Fibroblast of lung (primary cell): ENCODE data around the gene BDH1. TPM values are rescaled to one million over a fixed set of nuclear protein-coding genes. Genes with fewer than 3 reads are reported as not detected.

Experiments
- DNase-seq, 2 donors: peaks; one replicate each; pipeline versions ENCODE4 v3.0.0 to v3.0.0-alpha.2; 2010; ENCODE audit warnings: low read depth in 2 of 2
- H2AFZ ChIP-seq: 2 replicates; pipeline ENCODE4 v1.5.1; 2012; ENCODE audit warnings: low read length, control low read depth, inconsistent platforms
- H3K27ac ChIP-seq: 2 replicates; pipeline ENCODE4 v1.5.1; 2011; ENCODE audit warnings: low read length, control low read depth; ENCODE audit not compliant: insufficient read depth
- H3K27me3 ChIP-seq: 2 replicates; pipeline ENCODE4 v1.5.1; 2011; ENCODE audit warnings: mild to moderate bottlenecking, low read length; ENCODE audit not compliant: control insufficient read depth, insufficient read depth
- H3K36me3 ChIP-seq: 2 replicates; pipeline ENCODE4 v1.5.1; 2011; ENCODE audit warnings: low read length; ENCODE audit not compliant: control insufficient read depth, insufficient read depth
- H3K4me1 ChIP-seq: 2 replicates; pipeline ENCODE4 v1.5.1; 2011; ENCODE audit warnings: low read length; ENCODE audit not compliant: control insufficient read depth, insufficient read depth; ENCODE audit errors: extremely low read depth
- H3K4me2 ChIP-seq: 2 replicates; pipeline ENCODE4 v1.5.1; 2011; ENCODE audit warnings: low read length, control low read depth; ENCODE audit not compliant: insufficient read depth; ENCODE audit errors: extremely low read depth
- H3K4me3 ChIP-seq, 4 experiments: fragments of 200-600 bp in 1 of 4; sonication (generic) in 1 of 4; replicated peaks in 1 of 4; 2 replicates each; pipeline ENCODE4 v1.5.1; 2011 to 2016; ENCODE audit warnings: low read length in 4 of 4, low read depth in 3 of 4, mild to moderate bottlenecking in 3 of 4, control low read depth in 2 of 4, inconsistent platforms in 1 of 4, mixed read lengths in 1 of 4; ENCODE audit not compliant: insufficient read depth in 1 of 4; ENCODE audit errors: control extremely low read depth in 1 of 4
- H3K79me2 ChIP-seq: 2 replicates; pipeline ENCODE4 v1.5.1; 2012; ENCODE audit warnings: mild to moderate bottlenecking, low read length, inconsistent platforms; ENCODE audit not compliant: control insufficient read depth, insufficient read depth
- H3K9ac ChIP-seq: 2 replicates; pipeline ENCODE4 v1.5.1; 2011; ENCODE audit warnings: mild to moderate bottlenecking, low read length, control low read depth; ENCODE audit not compliant: insufficient read depth
- H3K9me3 ChIP-seq: 2 replicates; pipeline ENCODE4 v1.5.1; 2012; ENCODE audit warnings: low read depth, low read length; ENCODE audit not compliant: control insufficient read depth, insufficient read depth
- H4K20me1 ChIP-seq: 2 replicates; pipeline ENCODE4 v1.5.1; 2011; ENCODE audit warnings: low read length; ENCODE audit not compliant: control insufficient read depth, insufficient read depth; ENCODE audit errors: extremely low read depth
- EZH2 ChIP-seq: IDR thresholded peaks from 2 replicates; pipeline ENCODE4 v1.5.1; 2012; ENCODE audit warnings: low read length, control low read depth, mild to moderate bottlenecking; ENCODE audit errors: missing control alignments
- polyA plus RNA-seq, 2 donors: library from polyadenylated mRNA; depleted of rRNA in 1 of 2; stranded (reverse) in 1 of 2; unstranded in 1 of 2; fragments of >200 nt; gene quantifications; 2 replicates each; pipeline ENCODE4 v1.2.1, GENCODE V29; 2011 to 2012; ENCODE audit warnings: missing spikeins in 1 of 2
- total RNA-seq: library from RNA; depleted of rRNA; stranded (reverse); fragments of >200 nt; gene quantifications from 2 replicates; pipeline ENCODE4 v1.2.1, GENCODE V29; 2014
- TF ChIP-seq, protein P1 (sequence below), 2 donors: IDR thresholded peaks in 1 of 2; conservative IDR thresholded peaks in 1 of 2; 1 replicate in 1 of 2; 2 replicates in 1 of 2; pipeline ENCODE4 v1.5.1; 2011 to 2012; ENCODE audit warnings: low read length in 2 of 2, control low read depth in 1 of 2, inconsistent platforms in 1 of 2, low read depth in 1 of 2, mild to moderate bottlenecking in 1 of 2

Gene BDH1
- total and polyA plus RNA-seq, 2 donors (not counting 1 experiment from before 2014, with no cell fraction given), result 0.66 to 3.1 TPM

DNA sequence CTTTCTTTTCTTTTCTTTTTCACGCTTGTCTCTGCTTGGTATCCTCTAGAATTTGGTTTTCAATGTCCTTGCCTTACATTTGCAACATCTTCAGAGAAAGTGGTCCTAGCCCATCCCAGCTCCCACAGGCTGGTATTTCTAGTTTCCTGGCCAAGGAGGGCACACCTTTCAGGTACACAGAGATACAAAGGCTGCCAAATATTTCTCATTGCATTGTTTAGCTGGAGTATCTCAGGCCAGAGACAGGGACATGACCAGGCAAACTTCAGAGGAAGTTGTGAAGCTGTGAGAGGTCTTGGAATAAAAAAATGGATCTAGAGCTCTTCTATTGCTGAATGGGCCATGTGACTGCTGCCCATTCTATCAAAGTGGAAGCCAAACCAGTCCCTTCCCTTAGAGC, 68.9 kb downstream of the BDH1 start:
- Histone ChIP-seq H4K20me1 (no peaks in the 10 kb centered on the region), H3K9ac (no peak overlapping the region), H3K4me1 (peaks cover 7% of the 10 kb centered on the region), H3K4me2 (no peak overlapping the region), H3K27me3 (peaks cover 2% of the 10 kb centered on the region), H3K79me2 (no peaks in the 10 kb centered on the region), H3K4me3 (no peak overlapping the region), H3K9me3 (no peaks in the 10 kb centered on the region), H3K36me3 (no peaks in the 10 kb centered on the region), H2AFZ (no peak overlapping the region), H3K27ac (no peak overlapping the region)
- DNase-seq, result no peak
- TF ChIP-seq EZH2, result no peak
- TF ChIP-seq, protein P1, sequence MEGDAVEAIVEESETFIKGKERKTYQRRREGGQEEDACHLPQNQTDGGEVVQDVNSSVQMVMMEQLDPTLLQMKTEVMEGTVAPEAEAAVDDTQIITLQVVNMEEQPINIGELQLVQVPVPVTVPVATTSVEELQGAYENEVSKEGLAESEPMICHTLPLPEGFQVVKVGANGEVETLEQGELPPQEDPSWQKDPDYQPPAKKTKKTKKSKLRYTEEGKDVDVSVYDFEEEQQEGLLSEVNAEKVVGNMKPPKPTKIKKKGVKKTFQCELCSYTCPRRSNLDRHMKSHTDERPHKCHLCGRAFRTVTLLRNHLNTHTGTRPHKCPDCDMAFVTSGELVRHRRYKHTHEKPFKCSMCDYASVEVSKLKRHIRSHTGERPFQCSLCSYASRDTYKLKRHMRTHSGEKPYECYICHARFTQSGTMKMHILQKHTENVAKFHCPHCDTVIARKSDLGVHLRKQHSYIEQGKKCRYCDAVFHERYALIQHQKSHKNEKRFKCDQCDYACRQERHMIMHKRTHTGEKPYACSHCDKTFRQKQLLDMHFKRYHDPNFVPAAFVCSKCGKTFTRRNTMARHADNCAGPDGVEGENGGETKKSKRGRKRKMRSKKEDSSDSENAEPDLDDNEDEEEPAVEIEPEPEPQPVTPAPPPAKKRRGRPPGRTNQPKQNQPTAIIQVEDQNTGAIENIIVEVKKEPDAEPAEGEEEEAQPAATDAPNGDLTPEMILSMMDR (conservative IDR thresholded peaks at IDR 0.05 in 1 of 2, IDR thresholded peaks at IDR 0.05 in 1 of 2; ENCODE audit: low read depth in 1 of 2, low read length in 2 of 2), result no peak

DNA sequence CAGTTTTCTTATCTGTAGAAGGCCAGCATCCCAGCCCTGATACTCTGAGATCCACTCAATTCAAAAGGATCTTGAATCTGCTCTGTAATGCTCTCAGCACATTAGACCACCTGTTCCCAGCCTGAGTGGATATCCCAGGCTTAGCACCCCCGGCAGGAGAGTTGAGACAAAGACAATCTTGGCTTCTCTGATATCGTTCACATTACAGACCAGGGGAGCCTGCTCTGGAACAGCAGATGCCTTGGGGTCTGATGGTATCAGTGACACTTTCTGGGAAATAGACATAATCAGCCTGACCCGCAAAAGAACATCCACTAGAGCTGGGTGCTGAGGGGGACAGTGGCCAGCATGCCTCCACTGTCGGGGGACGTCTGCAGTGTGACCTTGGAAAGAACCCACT, 70.6 kb downstream of the BDH1 start:
- TF ChIP-seq, protein P1 (conservative IDR thresholded peaks at IDR 0.05 in 1 of 2, IDR thresholded peaks at IDR 0.05 in 1 of 2; ENCODE audit: low read depth in 1 of 2, low read length in 2 of 2), result no peak
- TF ChIP-seq EZH2, result no peak
- Histone ChIP-seq H3K36me3 (no peaks in the 10 kb centered on the region), H3K9me3 (no peaks in the 10 kb centered on the region), H3K27me3 (peaks cover 8% of the 10 kb centered on the region), H3K4me1 (peaks cover 7% of the 10 kb centered on the region), H3K79me2 (no peaks in the 10 kb centered on the region), H3K9ac (no peak overlapping the region), H4K20me1 (no peaks in the 10 kb centered on the region), H3K27ac (no peak overlapping the region), H3K4me2 (no peak overlapping the region), H3K4me3 (no peak overlapping the region), H2AFZ (no peak overlapping the region)
- no peak for DNase-seq

DNA sequence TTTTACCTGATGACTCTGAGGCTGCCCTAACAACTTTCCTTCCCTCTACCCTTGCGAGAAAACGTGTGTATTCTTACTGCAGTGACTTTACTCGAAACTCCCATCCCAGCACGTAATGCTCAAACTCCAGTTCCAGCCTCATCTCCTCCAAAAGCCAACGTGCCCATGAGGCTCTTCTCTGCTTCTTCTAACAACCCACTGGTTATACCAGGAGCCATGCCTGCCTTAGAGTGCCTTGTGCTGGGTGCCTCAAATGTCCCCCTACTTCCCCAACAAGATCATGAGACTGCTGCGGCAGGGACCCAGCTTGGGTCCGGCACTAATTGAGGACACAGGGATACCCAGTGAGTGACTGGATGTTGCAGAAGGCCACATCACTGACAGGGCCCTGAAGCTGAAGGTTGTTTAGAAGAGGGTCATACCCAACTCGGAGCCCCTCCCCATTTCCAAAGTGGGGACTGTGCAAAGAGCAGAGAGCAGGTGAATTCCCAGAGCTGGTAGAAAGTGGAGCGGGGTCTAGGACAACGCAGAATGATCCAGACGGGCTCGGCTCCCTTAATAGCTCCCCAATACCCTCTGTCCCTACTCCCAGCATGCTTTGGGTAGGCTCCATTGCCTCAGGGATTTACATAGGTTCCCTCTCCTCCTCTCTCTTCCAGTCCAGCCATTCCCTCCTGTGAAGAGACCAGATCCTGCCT, 71.4 kb downstream of the BDH1 start:
- Histone ChIP-seq H3K9me3 (no peaks in the 10 kb centered on the region), H3K36me3 (no peaks in the 10 kb centered on the region), H4K20me1 (no peaks in the 10 kb centered on the region), H3K4me3 (no peak overlapping the region), H3K27me3 (peaks cover 12% of the 10 kb centered on the region), H3K27ac (no peak overlapping the region), H3K4me2 (no peak overlapping the region), H2AFZ (no peak overlapping the region), H3K79me2 (no peaks in the 10 kb centered on the region), H3K9ac (no peak overlapping the region), H3K4me1 (peaks cover 7% of the 10 kb centered on the region)
- TF ChIP-seq, protein P1 (conservative IDR thresholded peaks at IDR 0.05 in 1 of 2, IDR thresholded peaks at IDR 0.05 in 1 of 2; ENCODE audit: low read depth in 1 of 2, low read length in 2 of 2), result no peak
- TF ChIP-seq EZH2, result no peak
- no peak for DNase-seq
